ENCODE data around the gene SHC2.
A peak's percentile ranks its signal among the peaks of the same experiment; 100 is the strongest.
"Not testable (repeated sequence)": the region's sequence is repeated elsewhere in the genome, so short reads cannot be mapped to it uniquely, and the experiment has no call there.

Gene SHC2

GRCh38 chr19:390386-391206, 70.2 kb downstream of the SHC2 start:
- DNase-seq (ENCODE audit: low read depth, low spot score): no peak

GRCh38 chr19:389935-390289, 70.9 kb downstream of the SHC2 start:
- DNase-seq (ENCODE audit: low read depth, low spot score): no peak

GRCh38 chr19:389255-389934, 71.4 kb downstream of the SHC2 start:
- DNase-seq (ENCODE audit: low read depth, low spot score): no peak

GRCh38 chr19:388691-389090, 72.1 kb downstream of the SHC2 start:
- DNase-seq (ENCODE audit: low read depth, low spot score): no peak

GRCh38 chr19:387777-388176, 73.1 kb downstream of the SHC2 start:
- no peak for DNase-seq (ENCODE audit: low read depth, low spot score)

- peak; percentile 58 for DNase-seq (ENCODE audit: low read depth, low spot score)
Measured at GRCh38 chr19:386632-387301, 74.1 kb downstream of the SHC2 start.

GRCh38 chr19:386189-386588, 74.6 kb downstream of the SHC2 start:
- not testable (repeated sequence) for DNase-seq (ENCODE audit: low read depth, low spot score)

GRCh38 chr19:384799-385169, 76.0 kb downstream of the SHC2 start:
- DNase-seq (ENCODE audit: low read depth, low spot score): no peak

GRCh38 chr19:383922-384798, 76.7 kb downstream of the SHC2 start:
- peak; percentile 88 for DNase-seq (ENCODE audit: low read depth, low spot score)

- DNase-seq (ENCODE audit: low read depth, low spot score): no peak
Measured at GRCh38 chr19:383040-383439, 77.8 kb downstream of the SHC2 start.

- not testable (repeated sequence) for DNase-seq (ENCODE audit: low read depth, low spot score)
Measured at GRCh38 chr19:382578-382977, 78.3 kb downstream of the SHC2 start.

GRCh38 chr19:381901-382300, 78.9 kb downstream of the SHC2 start:
- DNase-seq (ENCODE audit: low read depth, low spot score): not testable (repeated sequence)

- not testable (repeated sequence) for DNase-seq (ENCODE audit: low read depth, low spot score)
Measured at GRCh38 chr19:380618-381219, 80.1 kb downstream of the SHC2 start.

- DNase-seq (ENCODE audit: low read depth, low spot score): no peak
Measured at GRCh38 chr19:379796-380195, 81.0 kb downstream of the SHC2 start.

- DNase-seq (ENCODE audit: low read depth, low spot score): no peak
Measured at GRCh38 chr19:378706-379105, 82.1 kb downstream of the SHC2 start.

GRCh38 chr19:377801-378581, 82.8 kb downstream of the SHC2 start:
- DNase-seq (ENCODE audit: low read depth, low spot score): no peak

- DNase-seq (ENCODE audit: low read depth, low spot score): no peak
Measured at GRCh38 chr19:376111-376470, 84.7 kb downstream of the SHC2 start.

GRCh38 chr19:375395-376110, 85.3 kb downstream of the SHC2 start:
- DNase-seq (ENCODE audit: low read depth, low spot score): no peak

GRCh38 chr19:374886-375235, 86.0 kb downstream of the SHC2 start:
- no peak for DNase-seq (ENCODE audit: low read depth, low spot score)

Measured in ELF-1 (cell line).